Stimulated activated effector memory CD8-positive, alpha-beta T cell treated with anti-CD3 and anti-CD28 coated beads, Interleukin-12 subunit alpha, Interleukin-12 subunit beta, amount 100 ng/mL, for 72 hours (primary cell): ENCODE measurements around the gene ANKEF1.

ENCODE experiments used
- ATAC-seq: fragments of 150-1000 bp; cut with Tn5 transposase; 2 replicates; pipeline ENCODE4 v1.10.0; 2021
- DNase-seq, 2 donors: peaks; one replicate each; pipeline ENCODE4 v3.0.0; 2021 to 2022; ENCODE audit warnings: low spot score in 2 of 2
- H3K27ac Mint-ChIP-seq: one replicate; pipeline ENCODE4 v1.8.0; 2022; ENCODE audit warnings: mild to moderate bottlenecking, mixed read lengths
- H3K36me3 Mint-ChIP-seq: one replicate; pipeline ENCODE4 v1.8.0; 2022; ENCODE audit warnings: mild to moderate bottlenecking, mixed read lengths
- H3K4me1 Mint-ChIP-seq: one replicate; pipeline ENCODE4 v1.8.0; 2022; ENCODE audit warnings: mixed read lengths
- H3K4me3 Mint-ChIP-seq: one replicate; pipeline ENCODE4 v1.8.0; 2022; ENCODE audit warnings: mild to moderate bottlenecking, mixed read lengths
- H3K9me3 Mint-ChIP-seq: one replicate; pipeline ENCODE4 v1.8.0; 2022; ENCODE audit warnings: mixed read lengths

Gene ANKEF1

DNA sequence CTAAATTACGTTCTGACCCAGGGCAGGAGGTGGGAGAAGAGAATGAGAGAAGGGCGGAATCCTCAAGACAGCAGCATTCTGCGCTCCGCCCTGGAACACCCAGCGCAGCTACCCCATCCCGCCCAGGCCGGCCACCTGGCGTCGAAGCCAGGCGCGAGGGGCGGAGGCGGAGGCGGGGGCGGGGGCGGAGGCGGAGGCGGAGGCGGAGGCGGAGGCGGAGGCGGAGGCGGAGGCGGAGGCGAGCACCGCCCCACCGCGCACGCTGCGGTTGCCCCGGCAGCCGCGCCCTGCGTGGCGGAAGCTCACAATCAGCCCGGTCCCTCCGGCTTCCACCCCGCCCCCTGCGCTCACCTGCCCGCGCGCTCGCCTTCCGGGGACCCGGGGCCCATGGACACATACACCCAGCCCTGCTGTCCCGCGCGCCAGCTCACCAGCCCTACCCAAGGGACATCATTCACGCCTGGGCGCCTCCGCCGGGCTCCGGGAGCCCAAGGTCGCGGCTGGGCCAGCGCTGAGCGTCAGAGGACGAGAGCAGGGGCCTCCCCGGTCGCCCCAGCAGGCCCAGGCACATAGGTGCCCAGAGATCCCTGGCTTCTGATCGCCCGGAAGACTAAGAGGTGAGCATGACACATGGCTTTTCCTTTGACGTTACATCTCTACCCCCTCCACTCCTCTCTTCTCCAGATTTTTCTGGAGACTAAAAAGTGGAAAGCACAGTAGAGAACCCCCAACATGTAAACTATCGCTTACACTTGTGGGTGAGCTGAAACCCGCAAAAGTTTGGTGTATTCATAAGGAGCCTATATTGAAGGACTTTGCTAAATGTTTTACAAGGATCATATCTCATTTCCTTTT, at the start of gene ANKEF1:
Gene ANKEF1, plus strand, starts transcription at position 271 of the 855 bp plus-strand sequence. CDS start 3,315 bp downstream, outside the sequence.
- ATAC-seq (peak; percentile 91), DNase-seq (peak; percentile 37 to 87)
- Mint-ChIP-seq H3K4me3 (peak within 1 kb of the TSS; percentile 56), H3K36me3 (no peaks in the 10 kb centered on the region), H3K4me1 (peaks cover 6% of the 10 kb centered on the region), H3K9me3 (no peaks in the 10 kb centered on the region), H3K27ac (peak within 1 kb of the TSS; percentile 48)

DNA sequence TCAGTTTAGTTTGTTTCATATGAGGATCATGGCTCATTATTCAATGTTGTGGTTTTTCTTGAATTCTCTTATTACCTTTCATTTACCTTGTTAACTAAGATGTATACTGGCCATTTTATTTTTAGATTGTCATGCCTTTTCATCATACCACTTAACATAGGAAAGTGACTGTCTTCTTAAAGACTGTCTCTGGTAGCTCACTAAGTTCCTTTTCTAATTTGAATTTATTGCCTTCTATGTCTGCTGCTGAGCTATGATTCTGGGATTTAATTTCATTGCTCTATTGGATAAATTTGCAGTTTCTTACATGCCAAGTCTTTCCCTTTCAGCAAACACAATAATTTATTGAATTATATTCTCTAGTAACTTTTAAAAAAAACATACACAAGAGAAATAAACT, 49.5 kb upstream of the ANKEF1 start:
- no peak for ATAC-seq
- Mint-ChIP-seq H3K27ac (no peak overlapping the region), H3K4me1 (no peaks in the 10 kb centered on the region), H3K9me3 (no peaks in the 10 kb centered on the region), H3K4me3 (no peak overlapping the region), H3K36me3 (no peaks in the 10 kb centered on the region)
- no peak for DNase-seq

DNA sequence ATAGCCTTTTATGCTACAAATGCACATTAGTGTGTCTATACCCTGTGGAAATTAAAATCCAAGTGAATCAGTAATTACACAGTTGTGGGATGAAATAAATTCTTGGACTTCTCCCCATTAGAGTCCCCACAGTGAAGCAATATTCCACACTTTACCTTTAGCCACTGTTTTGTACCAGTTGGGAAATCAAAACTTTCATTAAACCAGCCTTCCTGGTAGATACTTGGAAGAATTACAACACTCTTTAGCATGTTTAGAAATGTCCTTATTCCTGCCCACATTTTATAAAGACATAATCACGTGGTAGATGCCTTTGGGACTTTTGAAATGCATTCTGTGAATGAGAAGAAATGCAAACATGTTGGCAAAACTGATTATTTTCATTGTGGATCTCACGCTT, 49.0 kb upstream of the ANKEF1 start:
- no peak overlapping the region for H3K27ac Mint-ChIP-seq
- DNase-seq (no peak), ATAC-seq (no peak)
- no peaks in the 10 kb centered on the region for H3K9me3 Mint-ChIP-seq
- no peaks in the 10 kb centered on the region for H3K4me1 Mint-ChIP-seq
- H3K36me3 Mint-ChIP-seq: no peaks in the 10 kb centered on the region
- no peak overlapping the region for H3K4me3 Mint-ChIP-seq

DNA sequence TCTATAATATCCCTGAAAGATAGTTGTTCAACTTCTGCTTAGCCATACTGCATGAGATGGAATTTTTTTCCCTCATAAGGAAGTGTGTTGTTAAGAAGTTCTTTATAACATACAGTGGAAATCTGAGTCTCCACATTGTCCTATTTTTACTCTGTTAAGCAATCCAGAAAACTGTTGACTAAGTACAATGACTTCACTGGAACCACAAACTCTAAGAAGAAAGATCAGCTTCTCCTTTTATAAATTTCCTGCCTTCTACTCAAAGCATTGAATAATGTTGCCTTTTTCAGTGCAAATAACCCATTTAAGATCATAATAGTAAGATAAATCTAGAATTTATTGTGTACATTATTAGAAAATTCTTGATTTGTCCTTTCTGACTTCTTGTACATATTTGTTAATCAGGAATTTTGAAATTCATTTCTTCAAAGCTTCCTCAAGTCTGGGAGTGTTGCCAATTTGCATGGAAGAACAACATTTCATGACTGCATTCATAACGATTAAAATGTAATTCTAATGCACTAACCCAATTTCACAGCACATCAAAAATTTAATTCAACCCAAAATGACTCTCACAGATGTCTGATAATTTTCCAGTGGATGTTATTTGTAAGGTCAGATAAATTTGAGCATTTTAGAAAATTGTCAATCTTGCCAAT, 45.6 kb upstream of the ANKEF1 start:
- H3K9me3 Mint-ChIP-seq: no peaks in the 10 kb centered on the region
- no peaks in the 10 kb centered on the region for H3K36me3 Mint-ChIP-seq
- no peak for DNase-seq
- H3K4me3 Mint-ChIP-seq: no peak overlapping the region
- no peaks in the 10 kb centered on the region for H3K4me1 Mint-ChIP-seq
- ATAC-seq: no peak
- no peak overlapping the region for H3K27ac Mint-ChIP-seq

DNA sequence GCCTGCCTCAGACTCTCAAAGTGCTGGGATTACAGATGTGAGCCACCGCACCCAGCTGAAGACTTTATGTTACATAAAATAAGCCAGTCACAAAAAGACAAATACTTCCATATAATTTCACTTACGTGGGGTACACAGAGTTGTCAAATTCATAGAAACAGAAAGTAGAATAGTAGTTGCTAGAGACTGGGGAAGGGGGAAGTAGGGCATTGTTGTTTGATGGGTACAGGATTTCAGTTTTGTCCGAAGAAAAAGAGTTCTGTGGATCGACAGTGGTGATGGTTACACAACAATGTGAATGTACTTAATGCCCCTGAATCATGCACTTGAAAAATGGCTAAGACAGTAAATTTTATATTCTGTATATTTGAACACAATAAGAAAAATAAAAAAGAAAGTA, 41.6 kb upstream of the ANKEF1 start:
- ATAC-seq (no peak), DNase-seq (no peak)
- Mint-ChIP-seq H3K4me3 (no peak overlapping the region), H3K4me1 (no peaks in the 10 kb centered on the region), H3K27ac (no peak overlapping the region), H3K36me3 (no peaks in the 10 kb centered on the region), H3K9me3 (peaks cover 4% of the 10 kb centered on the region)

DNA sequence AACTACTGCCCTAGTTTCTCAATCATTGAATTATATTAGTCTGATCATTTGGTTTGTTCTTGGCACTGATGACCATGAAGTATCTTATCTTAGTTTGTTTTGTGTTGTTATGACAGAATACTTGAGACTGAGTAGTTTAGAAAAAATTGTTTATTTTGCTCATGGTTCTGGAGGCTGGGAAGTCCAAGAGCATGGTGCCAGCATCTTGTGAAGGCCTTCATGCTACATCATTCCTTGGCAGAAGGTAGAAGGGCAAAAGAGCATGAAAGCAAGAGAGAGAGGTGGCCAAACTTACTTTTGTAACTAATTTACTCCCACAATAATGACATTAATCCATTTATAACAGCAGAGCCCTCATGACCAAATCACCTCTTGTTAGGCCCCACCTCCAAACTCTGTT, 40.1 kb upstream of the ANKEF1 start:
- no peak overlapping the region for H3K4me3 Mint-ChIP-seq
- no peak overlapping the region for H3K27ac Mint-ChIP-seq
- no peaks in the 10 kb centered on the region for H3K36me3 Mint-ChIP-seq
- ATAC-seq (no peak), DNase-seq (no peak)
- peaks cover 4% of the 10 kb centered on the region for H3K9me3 Mint-ChIP-seq
- no peaks in the 10 kb centered on the region for H3K4me1 Mint-ChIP-seq

DNA sequence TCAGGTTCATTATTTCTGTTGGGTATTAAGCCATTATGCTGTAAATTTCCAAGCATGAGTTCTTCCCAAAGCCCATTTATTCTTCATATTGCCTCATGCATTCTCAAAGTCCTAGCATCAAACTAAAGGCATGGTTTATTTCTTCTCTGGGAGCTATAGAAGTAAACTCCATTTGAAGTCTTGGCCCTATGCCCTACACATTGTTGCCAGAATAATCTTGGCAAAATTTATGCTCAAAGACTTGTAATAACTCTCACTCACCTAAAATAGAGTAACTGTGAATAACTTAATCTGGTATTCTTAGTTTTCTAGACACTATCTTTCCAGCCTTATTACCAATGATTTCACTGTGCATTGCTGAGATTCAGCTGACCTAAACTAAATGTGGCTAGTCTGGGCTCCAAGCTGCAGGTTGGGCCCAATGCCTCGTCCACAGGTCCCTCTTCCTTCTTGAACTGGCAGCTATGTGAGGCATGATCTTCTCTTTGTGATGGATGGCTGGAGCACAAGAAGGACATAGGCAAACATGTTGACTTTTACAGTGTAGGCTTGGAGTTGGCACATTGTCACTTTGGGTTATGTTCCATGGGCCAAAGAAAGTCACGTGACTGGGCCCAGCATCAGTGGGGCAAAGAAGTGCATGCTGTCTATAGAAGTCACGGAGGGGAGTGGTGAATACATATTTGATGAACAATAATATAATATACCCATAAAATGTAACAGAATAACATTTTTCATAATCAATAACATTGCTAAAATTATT, 39.1 kb upstream of the ANKEF1 start:
- Mint-ChIP-seq H3K36me3 (no peaks in the 10 kb centered on the region), H3K9me3 (peaks cover 4% of the 10 kb centered on the region), H3K4me1 (no peaks in the 10 kb centered on the region), H3K4me3 (no peak overlapping the region), H3K27ac (no peak overlapping the region)
- ATAC-seq (no peak), DNase-seq (no peak)

DNA sequence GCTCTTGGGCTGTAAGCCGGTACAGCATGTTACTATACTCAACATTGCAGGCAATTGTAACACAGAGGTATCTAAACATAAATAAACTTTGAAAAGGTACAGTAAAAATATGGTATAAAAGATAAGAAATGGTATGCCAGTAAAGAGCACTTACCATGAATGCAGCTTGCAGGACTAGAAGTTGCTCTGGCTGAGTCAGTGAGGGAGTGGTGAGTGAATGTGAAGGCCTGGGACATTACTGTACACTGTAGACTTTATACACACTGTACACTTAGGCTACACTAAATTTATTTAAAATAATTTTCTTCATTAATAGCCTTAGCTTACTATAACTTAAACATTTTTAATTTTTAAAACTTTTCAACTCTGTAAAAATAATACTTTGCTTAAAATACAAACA, 37.8 kb upstream of the ANKEF1 start:
- peaks cover 4% of the 10 kb centered on the region for H3K9me3 Mint-ChIP-seq
- no peaks in the 10 kb centered on the region for H3K4me1 Mint-ChIP-seq
- DNase-seq (no peak), ATAC-seq (no peak)
- no peaks in the 10 kb centered on the region for H3K36me3 Mint-ChIP-seq
- no peak overlapping the region for H3K27ac Mint-ChIP-seq
- H3K4me3 Mint-ChIP-seq: no peak overlapping the region

DNA sequence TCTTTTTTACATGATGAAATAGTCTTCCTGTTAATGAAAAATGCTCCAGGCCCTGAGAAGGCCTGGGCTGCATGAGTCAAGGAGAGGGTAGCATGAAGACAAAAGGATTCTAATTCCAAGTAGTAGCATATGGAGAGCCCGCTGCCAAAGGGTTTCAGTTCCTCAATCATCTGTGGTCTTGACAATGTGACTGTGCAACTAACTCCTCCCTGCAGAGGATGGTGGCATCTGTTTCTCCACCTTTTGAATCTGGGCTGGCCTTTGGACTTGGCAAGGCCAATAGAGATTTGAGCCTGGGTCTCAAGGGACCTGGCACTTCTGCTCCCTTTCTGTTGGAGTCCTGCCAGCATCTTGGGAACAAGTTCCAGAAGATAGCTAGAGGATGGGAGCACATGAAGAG, 35.1 kb upstream of the ANKEF1 start:
- Mint-ChIP-seq H3K4me3 (no peak overlapping the region), H3K9me3 (peaks cover 3% of the 10 kb centered on the region), H3K4me1 (no peaks in the 10 kb centered on the region), H3K36me3 (no peaks in the 10 kb centered on the region), H3K27ac (no peak overlapping the region)
- no peak for ATAC-seq
- DNase-seq: no peak

DNA sequence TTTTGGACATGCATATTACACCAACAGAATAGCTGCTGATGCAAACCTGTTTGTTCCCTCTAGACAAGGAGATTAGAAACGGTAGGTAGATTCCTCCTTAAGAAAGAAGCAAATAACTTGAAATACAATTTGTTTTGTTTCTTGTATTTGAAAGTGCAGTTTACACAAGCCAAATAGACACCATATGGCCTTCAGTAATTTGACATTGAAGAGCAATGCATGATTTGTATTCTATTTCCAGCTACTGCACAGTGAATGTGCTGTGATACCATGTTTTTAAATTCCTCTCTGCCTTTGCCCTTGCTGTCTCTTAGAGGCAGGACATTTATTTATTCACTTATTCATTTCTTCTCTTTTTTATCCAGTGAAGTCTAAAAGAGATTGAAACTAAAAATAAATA, 31.9 kb upstream of the ANKEF1 start:
- no peaks in the 10 kb centered on the region for H3K36me3 Mint-ChIP-seq
- no peak overlapping the region for H3K4me3 Mint-ChIP-seq
- DNase-seq (no peak), ATAC-seq (no peak)
- H3K9me3 Mint-ChIP-seq: no peaks in the 10 kb centered on the region
- H3K27ac Mint-ChIP-seq: no peak overlapping the region
- no peaks in the 10 kb centered on the region for H3K4me1 Mint-ChIP-seq

DNA sequence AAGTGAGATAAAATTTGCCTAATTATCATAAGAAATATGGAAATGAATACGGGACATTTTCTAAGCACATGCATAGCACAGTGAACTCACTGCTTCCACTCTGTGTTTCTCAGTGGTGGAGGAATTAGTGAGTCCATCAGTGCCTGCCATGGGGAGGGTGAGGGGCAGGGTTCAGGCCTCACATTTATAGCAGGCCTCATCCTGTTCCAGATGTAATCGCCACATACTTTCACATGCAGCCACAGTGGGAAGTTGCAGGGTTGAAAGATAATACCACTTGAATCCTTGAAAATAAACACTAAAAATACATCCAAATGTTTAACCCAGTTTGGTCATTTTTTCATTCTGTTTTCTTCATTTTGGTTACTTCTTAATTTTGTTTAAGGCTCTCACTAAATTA, 29.9 kb upstream of the ANKEF1 start:
- Mint-ChIP-seq H3K36me3 (no peaks in the 10 kb centered on the region), H3K27ac (no peak overlapping the region), H3K4me3 (no peak overlapping the region), H3K4me1 (no peaks in the 10 kb centered on the region), H3K9me3 (no peaks in the 10 kb centered on the region)
- no peak for DNase-seq
- ATAC-seq: no peak

DNA sequence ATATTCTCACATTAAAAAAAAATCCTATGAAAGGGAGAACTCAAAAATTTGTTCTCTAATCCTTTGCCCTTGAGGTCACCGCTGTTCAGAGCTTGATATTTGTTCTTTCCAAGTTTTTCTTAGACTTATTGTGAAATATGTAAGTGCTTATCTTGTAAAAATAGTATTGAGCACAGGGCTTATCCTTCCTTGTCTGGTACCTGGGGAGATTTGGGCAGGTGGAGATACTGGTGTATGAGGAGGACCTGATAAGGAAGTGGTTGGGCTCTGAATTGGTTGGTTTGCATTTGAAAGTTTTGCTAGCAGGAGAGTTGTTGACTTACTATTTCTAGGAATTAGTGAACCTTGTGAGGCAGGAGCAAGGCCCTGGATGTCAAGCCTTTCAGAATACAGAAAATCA, 28.9 kb upstream of the ANKEF1 start:
- H3K4me3 Mint-ChIP-seq: no peak overlapping the region

DNA sequence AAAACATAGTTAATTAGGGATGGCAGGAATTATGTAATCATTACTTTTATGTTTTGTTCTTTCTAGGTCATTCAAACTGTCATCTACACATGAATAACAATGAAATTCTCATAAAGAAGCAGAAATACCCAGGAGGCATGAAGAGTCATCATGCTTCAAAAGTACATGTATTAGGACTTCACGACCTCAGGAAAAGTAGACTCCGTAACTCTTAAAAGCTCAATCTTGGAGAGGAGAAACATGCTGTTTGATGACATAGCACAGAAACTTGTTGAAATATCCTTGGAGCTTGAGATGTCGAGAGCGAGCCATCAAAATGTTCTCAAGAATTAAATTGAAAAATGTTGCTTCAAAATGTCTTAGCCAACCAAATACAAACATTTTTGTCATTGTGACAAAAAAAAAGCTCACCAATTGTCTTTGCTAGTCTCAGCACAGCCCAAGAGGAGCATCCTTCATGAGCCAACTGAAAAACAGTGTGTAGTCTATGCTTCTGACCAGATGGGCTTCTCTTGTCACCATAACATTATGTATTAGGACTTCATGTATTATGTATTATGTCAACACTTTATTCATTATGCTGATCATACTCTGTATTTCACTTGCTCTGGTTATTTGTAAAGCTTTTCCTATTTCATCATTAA, 28.2 kb upstream of the ANKEF1 start:
- H3K27ac Mint-ChIP-seq: no peak overlapping the region
- no peak for ATAC-seq
- H3K4me1 Mint-ChIP-seq: no peaks in the 10 kb centered on the region
- no peak overlapping the region for H3K4me3 Mint-ChIP-seq
- no peak for DNase-seq
- H3K36me3 Mint-ChIP-seq: no peaks in the 10 kb centered on the region
- no peaks in the 10 kb centered on the region for H3K9me3 Mint-ChIP-seq

More for the DNA sequence above, 28.9 kb upstream of the ANKEF1 start:
- ATAC-seq: no peak
- no peaks in the 10 kb centered on the region for H3K4me1 Mint-ChIP-seq
- DNase-seq: no peak
- no peaks in the 10 kb centered on the region for H3K9me3 Mint-ChIP-seq
- H3K36me3 Mint-ChIP-seq: no peaks in the 10 kb centered on the region
- no peak overlapping the region for H3K27ac Mint-ChIP-seq

DNA sequence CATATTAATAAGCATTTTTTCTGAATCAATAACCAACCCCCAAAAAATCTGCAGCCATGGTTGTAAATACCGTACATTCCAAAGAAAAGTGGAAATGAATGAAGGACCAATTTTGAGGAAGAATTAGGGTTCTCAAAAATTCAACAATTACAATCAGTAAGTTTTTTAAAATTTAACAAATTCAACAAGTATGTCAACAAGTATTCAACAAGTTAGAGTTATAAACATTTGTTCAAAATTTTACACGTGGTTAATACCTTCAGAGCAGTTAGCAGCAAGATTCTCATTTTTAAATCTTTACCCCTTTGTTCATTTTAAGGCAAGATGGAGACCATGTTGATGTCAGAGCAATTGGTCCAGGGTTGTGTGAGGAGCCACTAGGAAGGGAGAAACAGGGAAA, 27.6 kb upstream of the ANKEF1 start:
- no peaks in the 10 kb centered on the region for H3K4me1 Mint-ChIP-seq
- no peak overlapping the region for H3K27ac Mint-ChIP-seq
- no peaks in the 10 kb centered on the region for H3K9me3 Mint-ChIP-seq
- no peak for DNase-seq
- no peaks in the 10 kb centered on the region for H3K36me3 Mint-ChIP-seq
- ATAC-seq: no peak
- H3K4me3 Mint-ChIP-seq: no peak overlapping the region

DNA sequence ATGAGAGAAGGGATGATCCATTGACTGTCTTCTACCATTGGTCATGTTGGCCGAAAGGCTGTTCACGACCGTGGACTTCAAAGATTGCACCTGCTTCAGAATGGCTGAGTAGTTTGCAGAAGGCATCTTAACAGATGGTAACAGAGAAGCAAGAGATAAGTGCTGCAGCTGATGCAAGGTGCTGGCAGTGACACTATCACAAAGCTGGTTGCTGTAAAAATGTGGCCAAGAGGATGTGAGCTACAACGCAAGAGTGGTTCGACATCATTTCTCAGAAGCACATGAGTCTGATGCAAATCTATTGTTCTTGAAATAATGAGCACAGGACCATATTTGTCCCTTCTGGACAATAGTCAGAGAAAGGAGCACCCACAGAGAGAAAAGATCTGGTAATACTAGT, 27.0 kb upstream of the ANKEF1 start:
- Mint-ChIP-seq H3K36me3 (no peaks in the 10 kb centered on the region), H3K4me3 (no peak overlapping the region), H3K4me1 (no peaks in the 10 kb centered on the region), H3K27ac (no peak overlapping the region), H3K9me3 (no peaks in the 10 kb centered on the region)
- ATAC-seq (no peak), DNase-seq (no peak)
